Fibroblast of pulmonary artery (primary cell): ENCODE results near the gene CUBN.
A peak's percentile ranks its signal among the peaks of the same experiment; 100 is the strongest.

ENCODE experiments used
- DNase-seq: peaks from one replicate; pipeline ENCODE4 v3.0.0-alpha.2; 2010; ENCODE audit warnings: low read depth
- H3K4me3 ChIP-seq: replicated peaks from 2 replicates; pipeline ENCODE4 v1.5.1; 2011; ENCODE audit warnings: low read depth, mild to moderate bottlenecking, control low read depth, low read length, moderate library complexity
- CTCF ChIP-seq: IDR thresholded peaks from 2 replicates; pipeline ENCODE4 v1.5.1; 2011; ENCODE audit warnings: mild to moderate bottlenecking, control low read depth, low read length, inconsistent platforms; ENCODE audit errors: missing control alignments

Gene CUBN

DNA sequence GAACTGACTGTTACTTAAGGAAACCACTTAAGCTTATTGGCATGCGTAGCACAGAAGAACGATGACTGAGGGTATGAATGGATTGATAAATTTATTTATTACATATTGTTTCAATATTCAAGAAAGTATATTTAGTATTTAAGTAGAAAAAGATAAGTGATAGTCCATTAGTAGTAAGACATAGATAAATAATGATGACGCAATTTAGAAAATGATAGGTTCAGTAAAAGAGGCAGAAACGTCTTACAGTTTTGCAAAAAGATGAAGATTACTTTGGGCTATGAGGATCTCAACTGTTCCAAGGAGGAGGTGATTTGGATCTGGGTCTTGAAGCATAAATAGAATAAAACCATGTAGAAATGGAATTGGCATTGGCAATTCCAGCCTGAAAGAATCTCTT is 275.8 kb downstream of the CUBN start:
- TF ChIP-seq CTCF, result no peak
- no peak overlapping the region for H3K4me3 ChIP-seq
- DNase-seq, result no peak

GRCh38 chr10:16853201-16853600 is 276.4 kb downstream of the CUBN start:
- H3K4me3 ChIP-seq, result no peak overlapping the region
- peak; percentile 77 for DNase-seq
- TF ChIP-seq CTCF, result peak; percentile 66

GRCh38 chr10:16852624-16853023 is 277.0 kb downstream of the CUBN start:
- no peak for TF ChIP-seq CTCF
- DNase-seq, result no peak
- no peak overlapping the region for H3K4me3 ChIP-seq

GRCh38 chr10:16848562-16849154 is 281.0 kb downstream of the CUBN start:
- no peak overlapping the region for H3K4me3 ChIP-seq
- peak; percentile 27 for DNase-seq
- TF ChIP-seq CTCF, result no peak

GRCh38 chr10:16847644-16848043 is 282.0 kb downstream of the CUBN start:
- H3K4me3 ChIP-seq, result no peak overlapping the region
- no peak for TF ChIP-seq CTCF
- no peak for DNase-seq

DNA sequence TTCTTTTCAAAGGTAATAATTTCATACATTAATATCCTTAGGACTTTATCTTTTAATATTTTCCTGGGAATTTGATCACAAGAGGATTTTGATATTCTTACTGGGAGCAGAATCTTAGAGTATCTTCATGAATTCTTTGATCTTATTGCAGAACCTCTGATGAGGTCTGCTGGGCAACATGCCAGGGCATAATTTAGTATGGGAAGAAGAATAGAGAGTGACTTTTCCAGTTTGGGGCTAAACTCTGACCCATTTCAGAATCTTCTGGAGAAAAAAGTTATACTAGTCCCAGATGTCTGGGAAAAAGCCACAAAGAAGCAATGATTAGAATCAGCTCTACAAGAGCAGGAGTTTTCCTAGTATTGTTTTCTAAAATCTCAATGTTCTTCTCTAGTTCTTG is 284.4 kb downstream of the CUBN start:
- peak; percentile 38 for DNase-seq

More for the DNA sequence above, 284.4 kb downstream of the CUBN start:
- H3K4me3 ChIP-seq, result no peak overlapping the region
- TF ChIP-seq CTCF, result no peak
